Ovary (tissue), 3 donors: ENCODE results near the gene KRTAP5-8.

ENCODE experiments used
- CTCF ChIP-seq, 3 donors: fragments of 450-650 bp in 2 of 3; fragments of 200-600 bp in 1 of 3; IDR thresholded peaks; one replicate each; pipeline versions ENCODE4 v1.5.1 to v1.8.0; 2016 to 2022; ENCODE audit warnings: antibody characterized with exemption in 3 of 3, mild to moderate bottlenecking in 1 of 3
- EP300 ChIP-seq: sonication (generic); formaldehyde crosslinking; IDR thresholded peaks from one replicate; pipeline ENCODE4 v1.6.1; 2017; ENCODE audit warnings: antibody characterized with exemption
- donor health status: DM: no; HTN: no; CAD: no.

GRCh38 chr11:71495286-71496230, 42.3 kb upstream of the KRTAP5-8 start:
- TF ChIP-seq CTCF (IDR thresholded peaks at IDR 0.05): no peak
- TF ChIP-seq EP300: no peak
